Spleen (tissue), 11 donors: ENCODE measurements around the gene MGP. TPM values are rescaled to one million over a fixed set of nuclear protein-coding genes. Genes with fewer than 3 reads are reported as not detected.

Source experiments
- DNase-seq: peaks from one replicate; pipeline ENCODE4 v3.0.0-alpha.2; 2020
- H3K27ac ChIP-seq, 8 donors: fragments of 200-600 bp; sonication (generic) in 7 of 8; 1 replicate in 4 of 8; 2 replicates in 4 of 8; pipeline versions ENCODE4 v1.5.0 to v1.8.0; 2016 to 2021; ENCODE audit warnings: inconsistent platforms in 4 of 8, mild to moderate bottlenecking in 4 of 8, moderate library complexity in 1 of 8
- H3K27me3 ChIP-seq, 7 donors: fragments of 200-600 bp; sonication (generic) in 6 of 7; replicated peaks in 1 of 7; 1 replicate in 4 of 7; 2 replicates in 3 of 7; pipeline versions ENCODE4 v1.5.0 to v1.8.0; 2016 to 2021; ENCODE audit warnings: inconsistent platforms in 3 of 7, mild to moderate bottlenecking in 1 of 7
- H3K36me3 ChIP-seq, 6 donors: fragments of 200-600 bp; sonication (generic) in 5 of 6; 1 replicate in 4 of 6; 2 replicates in 2 of 6; pipeline versions ENCODE4 v1.5.0 to v1.8.0; 2016 to 2021; ENCODE audit warnings: inconsistent platforms in 2 of 6
- H3K4me1 ChIP-seq, 6 donors: fragments of 200-600 bp; sonication (generic) in 5 of 6; 1 replicate in 3 of 6; 2 replicates in 3 of 6; pipeline versions ENCODE4 v1.5.0 to v1.8.0; 2016 to 2021; ENCODE audit warnings: inconsistent platforms in 3 of 6
- H3K4me3 ChIP-seq, 8 donors: fragments of 200-600 bp; sonication (generic) in 7 of 8; 1 replicate in 4 of 8; 2 replicates in 4 of 8; pipeline versions ENCODE4 v1.5.0 to v1.8.0; 2016 to 2021; ENCODE audit warnings: inconsistent platforms in 4 of 8, mild to moderate bottlenecking in 4 of 8, moderate library complexity in 2 of 8
- H3K9me3 ChIP-seq, 8 donors: fragments of 200-600 bp; sonication (generic) in 7 of 8; 1 replicate in 4 of 8; 2 replicates in 4 of 8; pipeline versions ENCODE4 v1.5.0 to v1.8.0; 2016 to 2021; ENCODE audit warnings: inconsistent platforms in 4 of 8
- CTCF ChIP-seq, 11 experiments: fragments of 200-600 bp in 7 of 11; fragments of 450-650 bp in 4 of 11; sonication (generic) in 4 of 11; IDR thresholded peaks in 8 of 11; conservative IDR thresholded peaks in 3 of 11; 1 replicate in 7 of 11; 2 replicates in 4 of 11; pipeline versions ENCODE4 v1.4.0 to v1.8.0; 2016 to 2021; ENCODE audit warnings: antibody characterized with exemption in 11 of 11, inconsistent platforms in 4 of 11, mild to moderate bottlenecking in 1 of 11
- POLR2A ChIP-seq, 3 donors: fragments of 450-650 bp; IDR thresholded peaks; one replicate each; pipeline ENCODE4 v1.5.1; 2017; ENCODE audit warnings: antibody characterized with exemption in 3 of 3, mild to moderate bottlenecking in 1 of 3
- POLR2AphosphoS5 ChIP-seq, 3 donors: sonication (generic); formaldehyde crosslinking; IDR thresholded peaks; one replicate each; pipeline ENCODE4 v1.5.1; 2017; ENCODE audit warnings: antibody characterized with exemption in 3 of 3
- WGBS, 5 donors: extraction: QIAGEN DNeasy Blood & Tissue Kit in 3 of 5; methylation state at CpG; one replicate each; pipeline versions ENCODE4 v1.1.5 to v1.1.7; 2013 to 2018; 5-methylcytosine and 5-hydroxymethylcytosine counted together
- intact Hi-C: fragments of 100-400 bp; cut with DNase I; formaldehyde crosslinking; loops from one replicate; pipeline ENCODE4 v1.15.0; 2023; ENCODE audit warnings: low total_unique reads
- polyA plus RNA-seq, 3 donors: library from polyadenylated mRNA; stranded (reverse); fragments of 200-250 nt; gene quantifications; one replicate each; pipeline ENCODE4 v1.2.1, GENCODE V29; 2013
- total RNA-seq, 7 donors: library from RNA; depleted of rRNA in 3 of 7; stranded (reverse); fragments of >200 nt in 3 of 7; fragmentation: NEBNext Ultra II Directional in 4 of 7; extraction: Animal tissue kit (Norgen Biotek cat#: 25700) in 4 of 7; gene quantifications; one replicate each; pipeline versions ENCODE4 v1.1.0 to v1.2.1, GENCODE V29; 2016 to 2021
- donor health status: healthy with polysubstance abuse.
- donor health status: DM: no; HTN: no; CAD: no; lungs with moderate emphysema.
- donor health status: DM: no; HTN: no; CAD: no.
- donor health status: Bipolar disorder and iron deficiency.
- donor health status: healthy.
- donor health status: DM: no; HTN: no; CAD: no.
- donor health status: DM: yes; HTN: yes; CAD: no.

The MGP gene
- total and polyA plus RNA-seq, 10 donors = 29.4 to 292 (median 60.9) TPM

DNA sequence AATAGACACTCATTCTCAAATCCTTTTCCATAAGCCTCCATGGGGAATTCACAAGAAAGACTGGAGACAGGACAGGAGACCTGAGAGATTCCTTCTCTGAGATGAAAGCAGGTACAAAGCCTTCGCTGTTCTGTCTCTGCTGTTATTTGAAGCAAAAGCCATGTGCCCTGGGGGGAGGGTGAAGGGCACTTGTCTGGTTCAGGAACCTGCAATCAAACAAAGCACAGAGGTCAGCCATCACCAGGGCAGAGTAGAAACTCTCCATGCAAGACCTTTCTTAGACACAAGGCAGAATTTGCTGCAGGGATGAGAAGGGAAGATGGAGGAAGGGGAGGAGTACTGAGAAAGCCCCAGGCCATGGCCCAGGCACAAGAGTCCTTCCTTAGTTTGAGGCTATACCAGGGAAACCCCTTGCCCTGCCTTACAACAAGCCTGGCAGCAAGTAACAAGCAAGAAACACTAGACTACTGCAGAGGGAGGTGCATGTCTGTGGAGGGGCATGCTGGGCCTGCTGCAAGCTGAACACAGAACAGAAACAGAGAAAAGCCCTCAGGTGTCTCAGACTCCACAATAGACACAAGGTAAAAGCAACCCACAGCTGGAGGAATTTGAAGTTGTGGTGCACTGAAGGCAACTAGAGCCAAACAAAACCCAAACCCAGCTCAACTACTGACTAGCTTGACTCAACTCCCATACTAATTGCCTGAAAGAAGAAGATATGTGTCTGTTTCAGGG lies 34.6 kb downstream of the MGP start:
- TF ChIP-seq POLR2A (IDR thresholded peaks at IDR 0.05) = no peak
- TF ChIP-seq POLR2AphosphoS5 (IDR thresholded peaks at IDR 0.05) = no peak
- TF ChIP-seq CTCF (IDR thresholded peaks at IDR 0.05 in 8 of 11, conservative IDR thresholded peaks at IDR 0.05 in 3 of 11) = no peak
- Histone ChIP-seq H3K27me3 (no peaks in the 10 kb centered on the region), H3K27ac (no peak overlapping the region), H3K9me3 (peaks cover 0 to under 1% (median 0%) of the 10 kb centered on the region in 8 donors), H3K36me3 (no peaks in the 10 kb centered on the region), H3K4me3 (no peak overlapping the region), H3K4me1 (peaks cover 0 to 14% (median 7%) of the 10 kb centered on the region in 6 donors)
- DNase-seq = no peak
- intact Hi-C loops = no loop called here
- WGBS, 5 donors = 0 to 96% (median 50%) methylated on average over 1 of the region's 1 CpG

GRCh38 chr12:14849661-14850060 lies 36.0 kb downstream of the MGP start:
- Histone ChIP-seq H3K4me3 (no peak overlapping the region), H3K4me1 (peaks cover 5 to 28% (median 12%) of the 10 kb centered on the region in 6 donors), H3K27me3 (no peaks in the 10 kb centered on the region), H3K27ac (no peak overlapping the region), H3K36me3 (no peaks in the 10 kb centered on the region), H3K9me3 (no peaks in the 10 kb centered on the region)
- WGBS, 5 donors = 75 to 93% (median 90%) methylated on average over 2 of the region's 2 CpGs
- intact Hi-C loops = no loop called here
- DNase-seq = no peak
- no peak for TF ChIP-seq POLR2A (IDR thresholded peaks at IDR 0.05)
- TF ChIP-seq POLR2AphosphoS5 (IDR thresholded peaks at IDR 0.05) = no peak
- no peak for TF ChIP-seq CTCF (IDR thresholded peaks at IDR 0.05 in 8 of 11, conservative IDR thresholded peaks at IDR 0.05 in 3 of 11)

- Histone ChIP-seq H3K27me3 (no peaks in the 10 kb centered on the region), H3K27ac (peak overlapping the region in 5 of 8 donors; percentile 3 to 53 (median 51)), H3K4me1 (peaks cover 5 to 42% (median 13%) of the 10 kb centered on the region in 6 donors), H3K4me3 (no peak overlapping the region), H3K9me3 (no peaks in the 10 kb centered on the region), H3K36me3 (no peaks in the 10 kb centered on the region)
- no peak for DNase-seq
- intact Hi-C loops = loop anchor here (2.0 kb wide), 1 partner anchor 148 kb away; no protein-coding TSS in a partner anchor
- TF ChIP-seq CTCF (IDR thresholded peaks at IDR 0.05 in 8 of 11, conservative IDR thresholded peaks at IDR 0.05 in 3 of 11) (no peak), POLR2A (IDR thresholded peaks at IDR 0.05) (no peak), POLR2AphosphoS5 (IDR thresholded peaks at IDR 0.05) (no peak)
- 67 to 80% (median 77%) methylated on average over 4 of the region's 4 CpGs for WGBS, 5 donors
Observed at GRCh38 chr12:14846876-14847580, 38.6 kb downstream of the MGP start.

DNA sequence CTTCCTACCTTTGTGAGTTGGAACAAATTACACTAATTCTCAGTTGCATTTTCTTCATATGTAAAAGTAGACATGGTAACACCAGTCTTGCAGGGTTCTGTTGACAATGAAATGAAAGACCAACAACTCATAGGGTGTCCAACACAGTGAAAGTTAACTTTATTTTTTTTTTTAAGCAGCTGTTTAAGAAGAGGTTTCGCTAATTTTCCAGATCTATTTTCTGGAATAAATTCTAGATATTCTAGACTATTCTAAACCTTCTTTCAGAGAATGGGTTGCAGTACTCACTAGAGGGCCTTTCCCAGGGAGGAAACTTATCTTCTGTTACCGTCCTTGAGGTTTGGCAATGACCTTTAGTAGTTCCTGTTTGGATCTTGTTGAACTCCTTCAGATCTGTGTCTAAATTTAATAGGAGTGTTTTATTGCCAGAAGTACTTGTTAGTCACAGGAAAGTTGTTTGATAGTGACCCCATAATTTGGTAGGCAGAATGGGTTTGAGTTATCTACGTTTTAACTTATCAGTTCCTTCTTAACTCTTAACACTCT lies 39.5 kb downstream of the MGP start:
- H3K27me3 ChIP-seq = no peaks in the 10 kb centered on the region
- H3K36me3 ChIP-seq = no peaks in the 10 kb centered on the region
- WGBS, 5 donors = 37 to 49% (median 44%) methylated on average over 3 of the region's 3 CpGs
- intact Hi-C loops = loop anchor here (2.0 kb wide), 1 partner anchor 149 kb away; no protein-coding TSS in a partner anchor
- peak overlapping the region; percentile 3 to 53 (median 36) for H3K27ac ChIP-seq
- H3K4me3 ChIP-seq = no peak overlapping the region
- no peaks in the 10 kb centered on the region for H3K9me3 ChIP-seq
- H3K4me1 ChIP-seq = peaks cover 5 to 48% (median 17%) of the 10 kb centered on the region in 6 donors
- no peak for DNase-seq
- TF ChIP-seq POLR2AphosphoS5 (IDR thresholded peaks at IDR 0.05) (no peak), CTCF (IDR thresholded peaks at IDR 0.05 in 8 of 11, conservative IDR thresholded peaks at IDR 0.05 in 3 of 11) (no peak)
